Osteoblast (primary cell): ENCODE measurements around the gene GPR31. TPM values are rescaled to one million over a fixed set of nuclear protein-coding genes. Genes with fewer than 3 reads are reported as not detected.

Experiments used
- DNase-seq: peaks from one replicate; pipeline ENCODE4 v3.0.0; 2011; ENCODE audit warnings: low spot score, mixed read lengths; ENCODE audit not compliant: insufficient read length; ENCODE audit errors: missing footprints
- H2AFZ ChIP-seq: 2 replicates; pipeline ENCODE4 v1.6.0; 2011; ENCODE audit warnings: mild to moderate bottlenecking, low read length
- H3K27ac ChIP-seq: 2 replicates; pipeline ENCODE4 v1.5.1; 2011; ENCODE audit warnings: mild to moderate bottlenecking, low read depth, low read length, moderate library complexity
- H3K27me3 ChIP-seq: 2 replicates; pipeline ENCODE4 v1.6.0; 2012; ENCODE audit warnings: mild to moderate bottlenecking, control low read depth, inconsistent platforms, low read length, moderate library complexity; ENCODE audit not compliant: insufficient read depth
- H3K36me3 ChIP-seq: 2 replicates; pipeline ENCODE4 v1.5.1; 2011; ENCODE audit warnings: mild to moderate bottlenecking, low read length, control low read depth, moderate library complexity; ENCODE audit not compliant: insufficient read depth
- H3K4me1 ChIP-seq: 2 replicates; pipeline ENCODE4 v1.5.1; 2011; ENCODE audit warnings: mild to moderate bottlenecking, low read length, control low read depth, moderate library complexity; ENCODE audit not compliant: insufficient read depth
- H3K4me2 ChIP-seq: 2 replicates; pipeline ENCODE4 v1.6.0; 2011; ENCODE audit warnings: mild to moderate bottlenecking, low read length; ENCODE audit not compliant: insufficient read depth
- H3K4me3 ChIP-seq: fragments of 200-600 bp; sonication (generic); 3 replicates; pipeline ENCODE4 v1.5.1; 2012; ENCODE audit warnings: mild to moderate bottlenecking, low read length, inconsistent platforms; ENCODE audit not compliant: insufficient read depth
- H3K79me2 ChIP-seq: 2 replicates; pipeline ENCODE4 v1.6.0; 2012; ENCODE audit warnings: mild to moderate bottlenecking, low read length, control low read depth, inconsistent platforms; ENCODE audit not compliant: insufficient read depth
- H3K9me3 ChIP-seq: 2 replicates; pipeline ENCODE4 v1.5.1; 2011; ENCODE audit warnings: low read depth, low read length, control low read depth
- H4K20me1 ChIP-seq: 2 replicates; pipeline ENCODE4 v1.6.0; 2012; ENCODE audit warnings: mild to moderate bottlenecking, low read length, control low read depth; ENCODE audit not compliant: insufficient read depth
- CTCF ChIP-seq: IDR thresholded peaks from 2 replicates; pipeline ENCODE4 v1.5.1; 2011; ENCODE audit warnings: mild to moderate bottlenecking, low read depth, low read length, moderate library complexity; ENCODE audit errors: extremely low read depth
- total RNA-seq: library from RNA; depleted of rRNA; stranded (reverse); fragments of >200 nt; gene quantifications from 2 replicates; pipeline ENCODE4 v1.2.3, GENCODE V29; 2012

The GPR31 gene
- total RNA-seq, 1 donor, result not detected

GRCh38 chr6:167116838-167117228, 40.9 kb downstream of the GPR31 start:
- H3K4me1 ChIP-seq, result no peaks in the 10 kb centered on the region
- H3K27me3 ChIP-seq, result no peaks in the 10 kb centered on the region
- no peaks in the 10 kb centered on the region for H3K79me2 ChIP-seq
- H3K4me3 ChIP-seq, result no peak overlapping the region
- H2AFZ ChIP-seq, result no peak overlapping the region
- no peak overlapping the region for H3K27ac ChIP-seq
- no peak for DNase-seq
- no peaks in the 10 kb centered on the region for H3K9me3 ChIP-seq
- H3K36me3 ChIP-seq, result no peaks in the 10 kb centered on the region
- TF ChIP-seq CTCF, result no peak
- no peak overlapping the region for H3K4me2 ChIP-seq
- H4K20me1 ChIP-seq, result no peaks in the 10 kb centered on the region

GRCh38 chr6:167116109-167116837, 41.5 kb downstream of the GPR31 start:
- H3K79me2 ChIP-seq, result no peaks in the 10 kb centered on the region
- no peak overlapping the region for H3K4me2 ChIP-seq
- H3K9me3 ChIP-seq, result no peaks in the 10 kb centered on the region
- no peaks in the 10 kb centered on the region for H3K36me3 ChIP-seq
- H3K27me3 ChIP-seq, result no peaks in the 10 kb centered on the region
- H3K27ac ChIP-seq, result no peak overlapping the region
- no peak overlapping the region for H3K4me3 ChIP-seq
- peak; percentile 72 for DNase-seq
- no peaks in the 10 kb centered on the region for H4K20me1 ChIP-seq
- H3K4me1 ChIP-seq, result no peaks in the 10 kb centered on the region
- no peak for TF ChIP-seq CTCF
- no peak overlapping the region for H2AFZ ChIP-seq

- Histone ChIP-seq H3K4me3 (no peak overlapping the region), H3K79me2 (no peaks in the 10 kb centered on the region), H3K9me3 (no peaks in the 10 kb centered on the region), H3K4me2 (no peak overlapping the region), H3K36me3 (no peaks in the 10 kb centered on the region), H2AFZ (no peak overlapping the region), H3K27ac (no peak overlapping the region), H3K4me1 (no peaks in the 10 kb centered on the region), H4K20me1 (no peaks in the 10 kb centered on the region), H3K27me3 (no peaks in the 10 kb centered on the region)
- no peak for TF ChIP-seq CTCF
- DNase-seq, result no peak
Observed at GRCh38 chr6:167115054-167115453, 42.7 kb downstream of the GPR31 start.

- no peak for DNase-seq
- no peak for TF ChIP-seq CTCF
- H3K4me2 ChIP-seq, result no peak overlapping the region
- H3K9me3 ChIP-seq, result no peaks in the 10 kb centered on the region
- no peaks in the 10 kb centered on the region for H3K79me2 ChIP-seq
- no peak overlapping the region for H3K4me3 ChIP-seq
- H3K27me3 ChIP-seq, result no peaks in the 10 kb centered on the region
- no peaks in the 10 kb centered on the region for H3K36me3 ChIP-seq
- H2AFZ ChIP-seq, result no peak overlapping the region
- H3K27ac ChIP-seq, result no peak overlapping the region
- H4K20me1 ChIP-seq, result no peaks in the 10 kb centered on the region
- no peaks in the 10 kb centered on the region for H3K4me1 ChIP-seq
Observed at GRCh38 chr6:167113935-167114910, 43.6 kb downstream of the GPR31 start.
